Adrenal gland (tissue), 5 donors: Measurements from ENCODE around the gene STK39.

Experiments
- POLR2A ChIP-seq, 2 donors: fragments of 450-650 bp; IDR thresholded peaks; one replicate each; pipeline ENCODE4 v1.6.1; 2017; ENCODE audit warnings: antibody characterized with exemption in 2 of 2, mild to moderate bottlenecking in 2 of 2, moderate library complexity in 1 of 2
- TF ChIP-seq, protein P1 (sequence below), 6 experiments: fragments of 450-650 bp in 4 of 6; fragments of 200-600 bp in 2 of 6; sonication (generic) in 1 of 6; IDR thresholded peaks; 1 replicate in 5 of 6; 2 replicates in 1 of 6; pipeline versions ENCODE4 v1.5.1 to v1.8.0; 2016 to 2021; ENCODE audit warnings: antibody characterized with exemption in 6 of 6, mild to moderate bottlenecking in 2 of 6, moderate library complexity in 1 of 6
- donor health status: DM: no; HTN: no; CAD: no.

DNA sequence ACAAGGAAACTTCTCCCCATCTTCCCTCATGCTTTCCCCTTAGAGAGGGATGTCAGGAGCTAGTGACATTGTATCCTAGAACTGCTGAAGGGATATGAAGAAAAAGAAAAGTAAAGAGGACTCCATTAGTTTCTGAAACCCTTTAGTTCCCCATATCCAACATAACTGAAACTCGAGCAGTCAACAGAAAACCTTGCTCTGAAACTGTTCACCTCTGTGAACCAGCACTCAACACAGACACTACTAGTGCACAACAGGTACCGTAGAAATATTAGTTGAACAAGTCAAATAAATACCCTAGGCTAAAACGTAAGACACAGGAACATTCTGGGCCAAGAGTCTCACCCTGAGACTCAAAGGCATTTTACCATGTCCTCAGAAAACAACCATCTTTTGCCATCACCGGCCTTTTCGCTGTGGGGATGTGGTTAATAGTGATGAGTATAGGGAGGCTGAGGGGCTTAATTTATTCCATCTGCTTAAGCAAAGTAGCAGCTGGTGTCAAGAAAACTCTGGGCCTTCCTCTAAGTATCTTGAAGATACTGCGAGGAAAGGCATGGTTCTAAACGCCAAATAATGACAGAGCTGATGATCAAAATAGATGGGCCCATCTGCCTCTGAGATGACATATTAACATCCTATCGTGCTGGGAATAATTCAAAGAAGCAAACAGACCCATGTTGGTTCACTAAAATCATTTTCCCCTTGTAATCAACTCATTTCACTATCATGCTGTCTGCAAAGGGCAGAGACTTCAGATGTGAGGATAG, 156.8 kb downstream of the STK39 start:
- TF ChIP-seq, protein P1, sequence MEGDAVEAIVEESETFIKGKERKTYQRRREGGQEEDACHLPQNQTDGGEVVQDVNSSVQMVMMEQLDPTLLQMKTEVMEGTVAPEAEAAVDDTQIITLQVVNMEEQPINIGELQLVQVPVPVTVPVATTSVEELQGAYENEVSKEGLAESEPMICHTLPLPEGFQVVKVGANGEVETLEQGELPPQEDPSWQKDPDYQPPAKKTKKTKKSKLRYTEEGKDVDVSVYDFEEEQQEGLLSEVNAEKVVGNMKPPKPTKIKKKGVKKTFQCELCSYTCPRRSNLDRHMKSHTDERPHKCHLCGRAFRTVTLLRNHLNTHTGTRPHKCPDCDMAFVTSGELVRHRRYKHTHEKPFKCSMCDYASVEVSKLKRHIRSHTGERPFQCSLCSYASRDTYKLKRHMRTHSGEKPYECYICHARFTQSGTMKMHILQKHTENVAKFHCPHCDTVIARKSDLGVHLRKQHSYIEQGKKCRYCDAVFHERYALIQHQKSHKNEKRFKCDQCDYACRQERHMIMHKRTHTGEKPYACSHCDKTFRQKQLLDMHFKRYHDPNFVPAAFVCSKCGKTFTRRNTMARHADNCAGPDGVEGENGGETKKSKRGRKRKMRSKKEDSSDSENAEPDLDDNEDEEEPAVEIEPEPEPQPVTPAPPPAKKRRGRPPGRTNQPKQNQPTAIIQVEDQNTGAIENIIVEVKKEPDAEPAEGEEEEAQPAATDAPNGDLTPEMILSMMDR (IDR thresholded peaks at IDR 0.05) = no peak
- no peak for TF ChIP-seq POLR2A (IDR thresholded peaks at IDR 0.05)
